Neural cell (in vitro differentiated cells): ENCODE data around the gene ABCA8. TPM values are rescaled to one million over a fixed set of nuclear protein-coding genes. Genes with fewer than 3 reads are reported as not detected.

Experiments
- H2AFZ ChIP-seq: fragments of 200-600, 300-800 bp; sonication (generic), shearing (Covaris generic); 2 replicates; pipeline ENCODE4 v1.6.0; 2014; ENCODE audit warnings: low read depth, mild to moderate bottlenecking, antibody characterized with exemption, low read length, moderate library complexity
- H3F3A ChIP-seq: fragments of 200-600 bp; shearing (Covaris generic); 2 replicates; pipeline ENCODE4 v1.6.1; 2016; ENCODE audit warnings: mild to moderate bottlenecking, moderate library complexity, mixed read lengths, antibody characterized with exemption, low read length; ENCODE audit not compliant: insufficient read depth, poor library complexity, severe bottlenecking
- H3K27ac ChIP-seq: fragments of 200-600, 300-800 bp; sonication (generic), shearing (Covaris generic); 2 replicates; pipeline ENCODE4 v1.5.1; 2014; ENCODE audit warnings: mild to moderate bottlenecking, low read length, moderate library complexity
- H3K27me3 ChIP-seq: fragments of 300-800, 200-600 bp; sonication (generic), shearing (Covaris generic); 2 replicates; pipeline ENCODE4 v1.6.0; 2014; ENCODE audit warnings: mild to moderate bottlenecking, low read depth, low read length, moderate library complexity; ENCODE audit not compliant: insufficient read depth
- H3K36me3 ChIP-seq: fragments of 300-800, 200-600 bp; sonication (generic), shearing (Covaris generic); 2 replicates; pipeline ENCODE4 v1.5.1; 2014; ENCODE audit warnings: mild to moderate bottlenecking, antibody characterized with exemption, low read length, moderate library complexity; ENCODE audit not compliant: insufficient read depth
- H3K4me2 ChIP-seq: fragments of 300-800, 200-600 bp; sonication (generic), shearing (Covaris generic); 2 replicates; pipeline ENCODE4 v1.6.0; 2014; ENCODE audit warnings: mild to moderate bottlenecking, low read length
- H3K4me3 ChIP-seq: fragments of 300-800, 200-600 bp; sonication (generic), shearing (Covaris generic); 2 replicates; pipeline ENCODE4 v1.5.1; 2014; ENCODE audit warnings: mild to moderate bottlenecking, low read length, moderate library complexity
- H3K79me2 ChIP-seq: fragments of 200-600 bp; shearing (Covaris generic); replicated peaks from 2 replicates; pipeline ENCODE4 v1.6.0; 2014; ENCODE audit warnings: mild to moderate bottlenecking, low read length, moderate library complexity; ENCODE audit not compliant: insufficient read depth
- H3K9ac ChIP-seq: fragments of 300-800, 200-600 bp; sonication (generic), shearing (Covaris generic); 2 replicates; pipeline ENCODE4 v1.6.1; 2016; ENCODE audit warnings: mild to moderate bottlenecking, low read length, mixed read lengths
- H3K9me2 ChIP-seq: fragments of 200-600 bp; shearing (Covaris generic); 2 replicates; pipeline ENCODE4 v1.6.1; 2016; ENCODE audit warnings: mild to moderate bottlenecking, low read length, mixed read lengths; ENCODE audit not compliant: insufficient read depth
- H3K9me3 ChIP-seq: fragments of 200-600, 300-800 bp; sonication (generic), shearing (Covaris generic); 2 replicates; pipeline ENCODE4 v1.6.1; 2016; ENCODE audit warnings: mild to moderate bottlenecking, mixed run types, low read length, moderate library complexity, mixed read lengths
- H4K20me1 ChIP-seq: fragments of 200-600 bp; shearing (Covaris generic); 2 replicates; pipeline ENCODE4 v1.6.1; 2016; ENCODE audit warnings: mild to moderate bottlenecking, mixed run types; ENCODE audit not compliant: insufficient read depth
- EP300 ChIP-seq: fragments of 450-650 bp; conservative IDR thresholded peaks from 2 replicates; pipeline ENCODE4 v1.6.1; 2014; ENCODE audit warnings: antibody characterized with exemption, mild to moderate bottlenecking, moderate library complexity; ENCODE audit not compliant: poor library complexity, severe bottlenecking
- MXI1 ChIP-seq: fragments of 450-650 bp; conservative IDR thresholded peaks from 2 replicates; pipeline ENCODE4 v1.6.1; 2014; ENCODE audit warnings: antibody characterized with exemption, mild to moderate bottlenecking; ENCODE audit not compliant: poor library complexity, severe bottlenecking
- POLR2AphosphoS5 ChIP-seq: IDR thresholded peaks from 2 replicates; pipeline ENCODE4 v1.6.1; 2012
- RAD21 ChIP-seq: fragments of 450-650 bp; conservative IDR thresholded peaks from 2 replicates; pipeline ENCODE4 v1.6.1; 2014; ENCODE audit warnings: antibody characterized with exemption, mild to moderate bottlenecking, moderate library complexity
- SMC3 ChIP-seq: fragments of 450-650 bp; conservative IDR thresholded peaks from 2 replicates; pipeline ENCODE4 v1.6.1; 2014; ENCODE audit warnings: antibody characterized with exemption, mild to moderate bottlenecking, moderate library complexity; ENCODE audit not compliant: poor library complexity
- TAF1 ChIP-seq: IDR thresholded peaks from 2 replicates; pipeline ENCODE4 v1.6.1; 2012; ENCODE audit warnings: low read depth
- polyA plus RNA-seq: library from polyadenylated mRNA; depleted of rRNA; stranded (reverse); fragments of >200 nt; gene quantifications from 2 replicates; pipeline ENCODE4 v1.2.3, GENCODE V29; 2014
- TF ChIP-seq, protein P1 (sequence below): fragments of 450-650 bp; IDR thresholded peaks from 2 replicates; pipeline ENCODE4 v1.5.1; 2014; ENCODE audit warnings: antibody characterized with exemption, mild to moderate bottlenecking, moderate library complexity; ENCODE audit not compliant: poor library complexity, severe bottlenecking
- TF ChIP-seq, protein P2 (sequence below): IDR thresholded peaks from 2 replicates; pipeline ENCODE4 v1.6.1; 2012; ENCODE audit warnings: borderline replicate concordance

ABCA8 gene
- polyA plus RNA-seq, 1 donor from 2014 or later: not detected

DNA sequence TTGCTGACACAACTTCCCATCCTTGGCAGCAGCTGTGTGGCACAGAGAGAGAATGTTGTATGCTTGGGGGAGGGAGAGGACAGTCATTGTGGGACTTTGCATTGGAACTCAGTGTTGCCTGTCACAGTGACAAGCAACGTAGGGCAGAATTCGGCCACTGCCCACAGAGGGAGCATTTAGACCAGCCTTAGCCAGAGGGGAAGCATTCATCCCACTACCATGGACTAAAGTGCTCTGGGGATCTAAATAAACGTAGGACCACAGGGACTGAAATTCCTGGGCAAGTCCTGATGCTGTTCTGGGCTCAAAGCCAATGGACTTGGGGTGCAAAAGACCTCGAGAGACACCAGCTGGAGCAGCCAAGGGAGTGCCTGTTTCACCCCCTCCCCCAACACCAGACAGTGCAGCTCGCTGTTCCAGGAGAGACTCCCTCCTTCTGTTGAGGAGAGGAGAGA, 44.9 kb downstream of the ABCA8 start:
- no peaks in the 10 kb centered on the region for H4K20me1 ChIP-seq
- H3K36me3 ChIP-seq: no peaks in the 10 kb centered on the region
- H3K9me3 ChIP-seq: no peaks in the 10 kb centered on the region
- no peaks in the 10 kb centered on the region for H3K79me2 ChIP-seq
- H3K4me3 ChIP-seq: no peak overlapping the region
- H2AFZ ChIP-seq: no peak overlapping the region
- no peak overlapping the region for H3K27ac ChIP-seq
- H3K27me3 ChIP-seq: no peaks in the 10 kb centered on the region
- no peaks in the 10 kb centered on the region for H3F3A ChIP-seq
- no peaks in the 10 kb centered on the region for H3K9me2 ChIP-seq
- H3K4me2 ChIP-seq: no peak overlapping the region
- H3K9ac ChIP-seq: no peak overlapping the region
- TF ChIP-seq, protein P1, sequence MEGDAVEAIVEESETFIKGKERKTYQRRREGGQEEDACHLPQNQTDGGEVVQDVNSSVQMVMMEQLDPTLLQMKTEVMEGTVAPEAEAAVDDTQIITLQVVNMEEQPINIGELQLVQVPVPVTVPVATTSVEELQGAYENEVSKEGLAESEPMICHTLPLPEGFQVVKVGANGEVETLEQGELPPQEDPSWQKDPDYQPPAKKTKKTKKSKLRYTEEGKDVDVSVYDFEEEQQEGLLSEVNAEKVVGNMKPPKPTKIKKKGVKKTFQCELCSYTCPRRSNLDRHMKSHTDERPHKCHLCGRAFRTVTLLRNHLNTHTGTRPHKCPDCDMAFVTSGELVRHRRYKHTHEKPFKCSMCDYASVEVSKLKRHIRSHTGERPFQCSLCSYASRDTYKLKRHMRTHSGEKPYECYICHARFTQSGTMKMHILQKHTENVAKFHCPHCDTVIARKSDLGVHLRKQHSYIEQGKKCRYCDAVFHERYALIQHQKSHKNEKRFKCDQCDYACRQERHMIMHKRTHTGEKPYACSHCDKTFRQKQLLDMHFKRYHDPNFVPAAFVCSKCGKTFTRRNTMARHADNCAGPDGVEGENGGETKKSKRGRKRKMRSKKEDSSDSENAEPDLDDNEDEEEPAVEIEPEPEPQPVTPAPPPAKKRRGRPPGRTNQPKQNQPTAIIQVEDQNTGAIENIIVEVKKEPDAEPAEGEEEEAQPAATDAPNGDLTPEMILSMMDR: no peak
- TF ChIP-seq, protein P2, sequence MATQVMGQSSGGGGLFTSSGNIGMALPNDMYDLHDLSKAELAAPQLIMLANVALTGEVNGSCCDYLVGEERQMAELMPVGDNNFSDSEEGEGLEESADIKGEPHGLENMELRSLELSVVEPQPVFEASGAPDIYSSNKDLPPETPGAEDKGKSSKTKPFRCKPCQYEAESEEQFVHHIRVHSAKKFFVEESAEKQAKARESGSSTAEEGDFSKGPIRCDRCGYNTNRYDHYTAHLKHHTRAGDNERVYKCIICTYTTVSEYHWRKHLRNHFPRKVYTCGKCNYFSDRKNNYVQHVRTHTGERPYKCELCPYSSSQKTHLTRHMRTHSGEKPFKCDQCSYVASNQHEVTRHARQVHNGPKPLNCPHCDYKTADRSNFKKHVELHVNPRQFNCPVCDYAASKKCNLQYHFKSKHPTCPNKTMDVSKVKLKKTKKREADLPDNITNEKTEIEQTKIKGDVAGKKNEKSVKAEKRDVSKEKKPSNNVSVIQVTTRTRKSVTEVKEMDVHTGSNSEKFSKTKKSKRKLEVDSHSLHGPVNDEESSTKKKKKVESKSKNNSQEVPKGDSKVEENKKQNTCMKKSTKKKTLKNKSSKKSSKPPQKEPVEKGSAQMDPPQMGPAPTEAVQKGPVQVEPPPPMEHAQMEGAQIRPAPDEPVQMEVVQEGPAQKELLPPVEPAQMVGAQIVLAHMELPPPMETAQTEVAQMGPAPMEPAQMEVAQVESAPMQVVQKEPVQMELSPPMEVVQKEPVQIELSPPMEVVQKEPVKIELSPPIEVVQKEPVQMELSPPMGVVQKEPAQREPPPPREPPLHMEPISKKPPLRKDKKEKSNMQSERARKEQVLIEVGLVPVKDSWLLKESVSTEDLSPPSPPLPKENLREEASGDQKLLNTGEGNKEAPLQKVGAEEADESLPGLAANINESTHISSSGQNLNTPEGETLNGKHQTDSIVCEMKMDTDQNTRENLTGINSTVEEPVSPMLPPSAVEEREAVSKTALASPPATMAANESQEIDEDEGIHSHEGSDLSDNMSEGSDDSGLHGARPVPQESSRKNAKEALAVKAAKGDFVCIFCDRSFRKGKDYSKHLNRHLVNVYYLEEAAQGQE: no peak
- no peak for TF ChIP-seq POLR2AphosphoS5
- TF ChIP-seq RAD21: no peak
- no peak for TF ChIP-seq SMC3
- no peak for TF ChIP-seq MXI1
- no peak for TF ChIP-seq EP300

DNA sequence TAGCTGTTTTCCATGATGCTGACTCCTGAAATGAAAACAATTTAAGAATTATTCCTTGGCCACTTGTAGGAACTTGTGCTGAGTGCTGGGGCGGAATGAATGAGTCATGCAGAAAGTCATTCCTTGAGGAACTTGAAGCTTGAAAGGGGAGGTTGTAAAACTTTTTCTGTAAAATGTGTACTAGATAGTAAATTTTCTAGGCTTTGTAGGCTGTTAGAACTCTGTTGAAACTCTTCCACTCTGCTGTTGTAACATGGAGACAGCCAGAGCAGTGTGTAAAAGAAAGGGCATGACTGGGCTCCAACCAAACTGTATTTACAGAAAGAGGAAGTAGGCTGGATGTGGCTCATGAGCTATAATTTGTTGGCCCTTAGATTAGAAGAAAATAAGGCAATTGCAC, 46.1 kb downstream of the ABCA8 start:
- TF ChIP-seq RAD21 (no peak), EP300 (no peak), SMC3 (no peak), TAF1 (no peak)
- TF ChIP-seq, protein P2: no peak
- TF ChIP-seq, protein P1: no peak
- H3K27ac ChIP-seq: no peak overlapping the region
- H3K4me3 ChIP-seq: no peak overlapping the region
- no peak overlapping the region for H3K4me2 ChIP-seq
- no peaks in the 10 kb centered on the region for H4K20me1 ChIP-seq
- no peaks in the 10 kb centered on the region for H3K9me3 ChIP-seq
- H3K36me3 ChIP-seq: no peaks in the 10 kb centered on the region
- no peaks in the 10 kb centered on the region for H3K79me2 ChIP-seq
- no peaks in the 10 kb centered on the region for H3K27me3 ChIP-seq
- H3K9ac ChIP-seq: no peak overlapping the region
- H2AFZ ChIP-seq: no peak overlapping the region
- no peaks in the 10 kb centered on the region for H3K9me2 ChIP-seq
- no peaks in the 10 kb centered on the region for H3F3A ChIP-seq
